Ascending aorta (tissue), 2 donors: Measurements from ENCODE around the gene RAD51B. TPM values are rescaled to one million over a fixed set of nuclear protein-coding genes. Genes with fewer than 3 reads are reported as not detected.

Source experiments
- DNase-seq, 2 donors: peaks; one replicate each; pipeline ENCODE4 v3.0.0-alpha.2; 2019; ENCODE audit warnings: low spot score in 2 of 2
- H3K27ac ChIP-seq, 2 donors: fragments of 200-600 bp; sonication (generic); one replicate each; pipeline ENCODE4 v1.5.1; 2016 to 2017; ENCODE audit warnings: mild to moderate bottlenecking in 1 of 2
- H3K27me3 ChIP-seq: fragments of 200-600 bp; sonication (generic); one replicate; pipeline ENCODE4 v1.5.1; 2017
- H3K36me3 ChIP-seq, 2 donors: fragments of 200-600 bp; sonication (generic); one replicate each; pipeline ENCODE4 v1.5.1; 2016
- H3K4me1 ChIP-seq, 2 donors: fragments of 200-600 bp; sonication (generic); one replicate each; pipeline ENCODE4 v1.5.1; 2016 to 2017; ENCODE audit warnings: mild to moderate bottlenecking in 1 of 2
- H3K4me3 ChIP-seq, 2 donors: fragments of 200-600 bp; sonication (generic); one replicate each; pipeline ENCODE4 v1.5.1; 2016 to 2017; ENCODE audit warnings: mild to moderate bottlenecking in 1 of 2
- H3K9me3 ChIP-seq, 2 donors: fragments of 200-600 bp; sonication (generic); one replicate each; pipeline ENCODE4 v1.5.1; 2016
- intact Hi-C: fragments of 100-400 bp; cut with DNase I; formaldehyde crosslinking; loops from one replicate; pipeline ENCODE4 v1.15.1; 2023
- total RNA-seq: library from RNA; depleted of rRNA; stranded (reverse); fragments of >200 nt; gene quantifications from one replicate; pipeline ENCODE4 v1.1.0, GENCODE V29; 2016
- TF ChIP-seq, protein P1 (sequence below), 3 experiments: fragments of 200-600 bp in 2 of 3; fragments of 450-650 bp in 1 of 3; sonication (generic) in 2 of 3; IDR thresholded peaks; one replicate each; pipeline ENCODE4 v1.5.1; 2016 to 2019; ENCODE audit warnings: antibody characterized with exemption in 3 of 3, mild to moderate bottlenecking in 1 of 3, moderate library complexity in 1 of 3

The RAD51B gene
- total RNA-seq, 1 donor from 2014 or later, result not detected

GRCh38 chr14:68448252-68448902 is 628.8 kb downstream of the RAD51B start:
- H3K27me3 ChIP-seq, result no peaks in the 10 kb centered on the region
- no peak overlapping the region for H3K4me3 ChIP-seq
- H3K9me3 ChIP-seq, result no peaks in the 10 kb centered on the region
- no peak for DNase-seq
- no peaks in the 10 kb centered on the region for H3K36me3 ChIP-seq
- peaks cover 3 to 9% of the 10 kb centered on the region in 2 donors for H3K4me1 ChIP-seq
- TF ChIP-seq, protein P1, sequence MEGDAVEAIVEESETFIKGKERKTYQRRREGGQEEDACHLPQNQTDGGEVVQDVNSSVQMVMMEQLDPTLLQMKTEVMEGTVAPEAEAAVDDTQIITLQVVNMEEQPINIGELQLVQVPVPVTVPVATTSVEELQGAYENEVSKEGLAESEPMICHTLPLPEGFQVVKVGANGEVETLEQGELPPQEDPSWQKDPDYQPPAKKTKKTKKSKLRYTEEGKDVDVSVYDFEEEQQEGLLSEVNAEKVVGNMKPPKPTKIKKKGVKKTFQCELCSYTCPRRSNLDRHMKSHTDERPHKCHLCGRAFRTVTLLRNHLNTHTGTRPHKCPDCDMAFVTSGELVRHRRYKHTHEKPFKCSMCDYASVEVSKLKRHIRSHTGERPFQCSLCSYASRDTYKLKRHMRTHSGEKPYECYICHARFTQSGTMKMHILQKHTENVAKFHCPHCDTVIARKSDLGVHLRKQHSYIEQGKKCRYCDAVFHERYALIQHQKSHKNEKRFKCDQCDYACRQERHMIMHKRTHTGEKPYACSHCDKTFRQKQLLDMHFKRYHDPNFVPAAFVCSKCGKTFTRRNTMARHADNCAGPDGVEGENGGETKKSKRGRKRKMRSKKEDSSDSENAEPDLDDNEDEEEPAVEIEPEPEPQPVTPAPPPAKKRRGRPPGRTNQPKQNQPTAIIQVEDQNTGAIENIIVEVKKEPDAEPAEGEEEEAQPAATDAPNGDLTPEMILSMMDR (IDR thresholded peaks at IDR 0.05), result no peak
- H3K27ac ChIP-seq, result no peak overlapping the region
- intact Hi-C loops, result no loop called here

DNA sequence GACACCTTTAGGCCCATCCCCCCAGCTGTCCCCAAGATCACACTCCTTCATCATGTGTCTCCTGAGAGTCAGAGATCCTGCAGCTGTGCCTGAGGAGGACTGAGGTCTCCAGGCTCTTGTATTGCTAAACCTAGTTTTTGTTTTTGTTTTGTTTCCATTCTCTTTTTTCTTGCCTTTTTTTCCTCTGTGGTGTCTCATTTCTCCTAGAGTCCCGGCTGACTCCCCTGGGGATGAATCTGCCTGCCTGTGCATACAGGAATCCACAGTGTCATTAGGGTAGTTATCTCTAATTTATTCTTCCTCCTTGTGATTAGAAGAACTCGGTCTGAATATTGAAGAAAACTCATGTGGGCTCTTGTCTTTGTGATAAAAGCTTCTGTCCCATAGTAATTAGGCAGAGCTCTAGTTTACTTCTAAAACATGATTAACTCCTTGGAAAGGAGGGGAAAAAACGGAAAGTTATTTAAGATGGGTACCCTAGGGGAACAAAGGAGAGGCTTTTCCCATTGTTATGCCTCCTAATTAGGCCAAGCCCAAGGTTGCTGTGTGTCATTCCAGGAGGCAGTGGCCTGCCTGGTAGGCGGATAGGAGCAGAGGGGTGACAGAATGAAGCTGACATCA is 630.1 kb downstream of the RAD51B start:
- peaks cover 3 to 4% of the 10 kb centered on the region in 2 donors for H3K4me1 ChIP-seq
- peaks cover 0 to 2% of the 10 kb centered on the region in 2 donors for H3K9me3 ChIP-seq
- H3K27ac ChIP-seq, result no peak overlapping the region
- no peak for DNase-seq
- TF ChIP-seq, protein P1 (IDR thresholded peaks at IDR 0.05), result no peak
- H3K36me3 ChIP-seq, result no peaks in the 10 kb centered on the region
- no peak overlapping the region for H3K4me3 ChIP-seq
- intact Hi-C loops, result no loop called here
- no peaks in the 10 kb centered on the region for H3K27me3 ChIP-seq

- Histone ChIP-seq H3K4me1 (peaks cover 0 to 3% of the 10 kb centered on the region in 2 donors), H3K27me3 (no peaks in the 10 kb centered on the region), H3K27ac (peak overlapping the region; percentile 48 to 61), H3K4me3 (no peak overlapping the region), H3K9me3 (peaks cover 5 to 6% of the 10 kb centered on the region in 2 donors), H3K36me3 (no peaks in the 10 kb centered on the region)
- intact Hi-C loops, result no loop called here
- TF ChIP-seq, protein P1 (IDR thresholded peaks at IDR 0.05), result no peak
- DNase-seq, result no peak
Observed at GRCh38 chr14:68450391-68451120, 631.0 kb downstream of the RAD51B start.

- H3K9me3 ChIP-seq, result peaks cover 5 to 6% of the 10 kb centered on the region in 2 donors
- peaks cover 0 to 3% of the 10 kb centered on the region in 2 donors for H3K4me1 ChIP-seq
- no peak overlapping the region for H3K4me3 ChIP-seq
- TF ChIP-seq, protein P1 (IDR thresholded peaks at IDR 0.05), result no peak
- H3K27ac ChIP-seq, result peak overlapping the region; percentile 48 to 61
- H3K27me3 ChIP-seq, result no peaks in the 10 kb centered on the region
- intact Hi-C loops, result no loop called here
- no peaks in the 10 kb centered on the region for H3K36me3 ChIP-seq
- DNase-seq, result peak in 1 of 2 donors; percentile 69
Observed at GRCh38 chr14:68451696-68452373, 632.3 kb downstream of the RAD51B start.

GRCh38 chr14:68458253-68458652 is 638.7 kb downstream of the RAD51B start:
- intact Hi-C loops, result no loop called here
- no peaks in the 10 kb centered on the region for H3K36me3 ChIP-seq
- peaks cover 5 to 6% of the 10 kb centered on the region in 2 donors for H3K9me3 ChIP-seq
- TF ChIP-seq, protein P1 (IDR thresholded peaks at IDR 0.05), result no peak
- H3K27me3 ChIP-seq, result no peaks in the 10 kb centered on the region
- H3K27ac ChIP-seq, result peak overlapping the region; percentile 89 to 91
- peaks cover 10 to 23% of the 10 kb centered on the region in 2 donors for H3K4me1 ChIP-seq
- DNase-seq, result no peak
- H3K4me3 ChIP-seq, result no peak overlapping the region
